Gastrocnemius medialis (tissue), 4 donors: ENCODE data around the gene TMTC3.

ENCODE experiments used
- CTCF ChIP-seq, 5 experiments: fragments of 450-650 bp in 3 of 5; fragments of 200-600 bp in 2 of 5; sonication (generic) in 2 of 5; IDR thresholded peaks in 4 of 5; conservative IDR thresholded peaks in 1 of 5; 1 replicate in 4 of 5; 2 replicates in 1 of 5; pipeline ENCODE4 v1.5.1; 2016 to 2019; ENCODE audit warnings: antibody characterized with exemption in 5 of 5, mild to moderate bottlenecking in 3 of 5, moderate library complexity in 3 of 5
- POLR2A ChIP-seq, 2 donors: fragments of 450-650 bp; IDR thresholded peaks; one replicate each; pipeline ENCODE4 v1.6.1; 2017; ENCODE audit warnings: antibody characterized with exemption in 2 of 2, mild to moderate bottlenecking in 2 of 2, moderate library complexity in 2 of 2

- TF ChIP-seq CTCF (IDR thresholded peaks at IDR 0.05 in 4 of 5, conservative IDR thresholded peaks at IDR 0.05 in 1 of 5) (no peak), POLR2A (IDR thresholded peaks at IDR 0.05) (no peak)
Observed at GRCh38 chr12:88127099-88127498, 15.0 kb upstream of the TMTC3 start.
